ENCODE results near the gene CCNL1. TPM values are rescaled to one million over a fixed set of nuclear protein-coding genes. Genes with fewer than 3 reads are reported as not detected.
"Not testable (repeated sequence)": the region's sequence is repeated elsewhere in the genome, so short reads cannot be mapped to it uniquely, and the experiment has no call there.

The CCNL1 gene
- total RNA-seq, 1 donor from 2014 or later = 116 TPM

DNA sequence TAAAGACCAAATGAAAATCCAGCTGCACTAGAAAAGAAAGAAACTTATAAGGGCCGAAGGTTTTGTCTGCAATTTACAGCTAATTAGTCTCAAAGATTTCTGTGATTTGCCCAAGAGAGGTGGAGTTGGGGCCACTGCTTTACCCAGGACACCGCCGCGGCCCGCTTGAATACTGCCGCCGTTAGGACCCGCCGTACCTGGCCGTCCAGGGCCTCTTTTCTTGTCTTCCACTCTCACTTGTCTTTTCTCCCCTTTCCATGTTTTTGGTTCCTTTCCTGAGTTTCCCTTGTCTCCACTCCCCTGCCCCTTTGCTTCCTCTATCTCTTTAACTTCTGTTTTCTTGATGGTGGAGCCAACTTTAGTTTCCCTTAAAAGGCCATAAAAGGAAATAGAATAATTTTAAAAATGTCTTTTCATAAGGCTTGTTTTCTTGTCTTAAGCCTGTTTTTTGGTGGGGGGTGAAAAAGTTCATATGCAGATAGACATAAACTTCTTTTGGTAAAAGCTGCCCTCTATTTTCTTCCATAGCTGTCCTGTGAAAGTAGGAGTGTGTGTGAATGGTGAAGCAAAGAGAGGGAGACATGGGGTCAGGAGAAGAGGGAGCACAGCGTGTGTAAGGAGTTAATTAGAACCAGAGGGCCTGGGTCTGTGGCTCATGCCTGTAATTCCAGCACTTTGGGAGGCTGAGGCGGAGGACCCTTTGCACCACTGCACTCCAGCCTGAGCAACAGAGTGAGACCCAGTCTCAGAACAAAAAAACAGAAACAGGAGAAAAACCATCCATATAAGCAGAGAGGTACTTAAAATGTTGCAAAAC is 16.0 kb upstream of the CCNL1 start:
- no peak for TF ChIP-seq CTCF (IDR thresholded peaks at IDR 0.05)
- no peak for DNase-seq (ENCODE audit: extremely low spot score, unreplicated experiment)
- peak overlapping the region; percentile 82 for H3K4me3 Mint-ChIP-seq (ENCODE audit: unreplicated experiment)
- peak overlapping the region; percentile 95 for H3K27ac Mint-ChIP-seq (ENCODE audit: unreplicated experiment)
- H3K27me3 Mint-ChIP-seq (ENCODE audit: unreplicated experiment) = peaks cover 4% of the 10 kb centered on the region
- no peaks in the 10 kb centered on the region for H3K9me3 Mint-ChIP-seq (ENCODE audit: unreplicated experiment)
- peaks cover 22% of the 10 kb centered on the region for H3K4me1 Mint-ChIP-seq (ENCODE audit: unreplicated experiment)
- no peaks in the 10 kb centered on the region for H3K36me3 Mint-ChIP-seq (ENCODE audit: unreplicated experiment)

DNA sequence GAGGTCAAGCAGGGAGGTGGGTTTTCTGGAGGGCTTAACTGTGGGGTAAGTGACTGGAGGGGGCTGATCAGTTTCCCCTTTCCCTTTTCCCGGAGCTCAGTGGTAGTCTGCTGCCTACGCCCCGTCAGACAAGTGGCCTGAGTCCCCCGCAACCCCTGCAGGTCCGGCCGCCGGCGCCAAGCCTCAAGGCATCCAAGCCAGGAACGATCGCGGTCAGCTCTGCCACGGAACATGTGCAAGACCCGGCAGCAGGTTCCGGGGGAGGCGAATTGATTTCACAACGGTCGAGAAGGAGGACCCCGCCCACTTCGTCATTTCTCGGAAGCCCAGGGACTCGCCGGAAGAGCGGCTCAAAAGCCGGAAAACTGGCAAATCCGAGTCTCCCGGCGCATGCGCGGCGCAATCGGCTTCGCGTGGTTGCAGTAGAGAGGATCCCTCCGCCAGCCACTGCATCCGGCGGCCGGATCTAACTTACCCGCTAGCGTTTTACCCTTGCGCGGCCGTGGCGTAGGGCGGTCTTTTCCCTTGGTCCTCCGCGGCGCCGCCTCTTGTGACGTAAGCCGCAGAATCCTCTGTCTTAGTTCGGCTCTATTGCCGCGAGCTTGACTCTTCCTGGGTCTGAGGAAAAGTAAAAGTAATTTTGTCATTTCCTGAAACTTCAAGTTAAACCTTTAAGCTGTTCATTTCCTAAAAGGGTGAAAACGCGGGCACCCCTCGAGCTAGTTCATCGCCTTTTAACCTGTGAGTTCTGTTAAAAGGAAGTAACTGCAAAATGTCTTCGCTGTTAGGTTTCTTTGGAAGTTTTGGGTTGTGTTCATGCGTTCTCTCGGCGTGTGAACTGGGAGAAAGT is 14.9 kb upstream of the CCNL1 start:
- Mint-ChIP-seq H3K9me3 (ENCODE audit: unreplicated experiment) (no peaks in the 10 kb centered on the region), H3K4me3 (ENCODE audit: unreplicated experiment) (peak overlapping the region; percentile 82), H3K27me3 (ENCODE audit: unreplicated experiment) (peaks cover 4% of the 10 kb centered on the region), H3K27ac (ENCODE audit: unreplicated experiment) (peak overlapping the region; percentile 95), H3K4me1 (ENCODE audit: unreplicated experiment) (peaks cover 22% of the 10 kb centered on the region), H3K36me3 (ENCODE audit: unreplicated experiment) (no peaks in the 10 kb centered on the region)
- DNase-seq (ENCODE audit: extremely low spot score, unreplicated experiment) = peak; percentile 99
- TF ChIP-seq CTCF (IDR thresholded peaks at IDR 0.05) = no peak

GRCh38 chr3:157174290-157174648 is 14.3 kb upstream of the CCNL1 start:
- no peak for DNase-seq (ENCODE audit: extremely low spot score, unreplicated experiment)
- peaks cover 4% of the 10 kb centered on the region for H3K27me3 Mint-ChIP-seq (ENCODE audit: unreplicated experiment)

GRCh38 chr3:157173343-157173742 is 13.4 kb upstream of the CCNL1 start:
- not testable (repeated sequence) for H3K27ac Mint-ChIP-seq (ENCODE audit: unreplicated experiment); H3K4me3 Mint-ChIP-seq (ENCODE audit: unreplicated experiment); H3K27me3 Mint-ChIP-seq (ENCODE audit: unreplicated experiment)

More at GRCh38 chr3:157174290-157174648, 14.3 kb upstream of the CCNL1 start:
- peak overlapping the region; percentile 82 for H3K4me3 Mint-ChIP-seq (ENCODE audit: unreplicated experiment)
- H3K27ac Mint-ChIP-seq (ENCODE audit: unreplicated experiment) = peak overlapping the region; percentile 95
- peaks cover 22% of the 10 kb centered on the region for H3K4me1 Mint-ChIP-seq (ENCODE audit: unreplicated experiment)
- H3K9me3 Mint-ChIP-seq (ENCODE audit: unreplicated experiment) = no peaks in the 10 kb centered on the region
- TF ChIP-seq CTCF (IDR thresholded peaks at IDR 0.05) = no peak
- no peaks in the 10 kb centered on the region for H3K36me3 Mint-ChIP-seq (ENCODE audit: unreplicated experiment)

DNA sequence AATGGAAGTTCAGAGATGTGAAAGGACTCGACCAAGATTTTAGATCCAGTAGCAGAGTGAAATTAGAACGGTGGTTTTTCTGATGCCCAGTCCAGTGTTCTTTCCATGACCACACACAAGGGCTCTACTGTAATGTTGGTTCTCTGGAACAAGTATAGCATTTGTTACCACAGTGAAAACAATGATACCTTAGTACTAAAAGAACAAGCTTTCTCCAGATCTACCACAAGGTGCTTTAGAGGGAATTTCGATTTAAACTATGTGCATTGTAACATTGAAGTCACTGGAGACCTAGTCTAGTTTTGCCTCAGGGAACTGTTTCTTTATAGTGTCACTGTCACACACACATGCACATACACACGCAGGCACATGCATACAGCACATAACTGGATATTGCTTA is 12.8 kb upstream of the CCNL1 start:
- H3K27me3 Mint-ChIP-seq (ENCODE audit: unreplicated experiment) = peaks cover 4% of the 10 kb centered on the region
- H3K36me3 Mint-ChIP-seq (ENCODE audit: unreplicated experiment) = no peaks in the 10 kb centered on the region
- H3K27ac Mint-ChIP-seq (ENCODE audit: unreplicated experiment) = peak overlapping the region; percentile 32
- DNase-seq (ENCODE audit: extremely low spot score, unreplicated experiment) = no peak
- TF ChIP-seq CTCF (IDR thresholded peaks at IDR 0.05) = no peak
- H3K9me3 Mint-ChIP-seq (ENCODE audit: unreplicated experiment) = no peaks in the 10 kb centered on the region
- H3K4me3 Mint-ChIP-seq (ENCODE audit: unreplicated experiment) = no peak overlapping the region
- peaks cover 22% of the 10 kb centered on the region for H3K4me1 Mint-ChIP-seq (ENCODE audit: unreplicated experiment)

More at GRCh38 chr3:157173343-157173742, 13.4 kb upstream of the CCNL1 start:
- not testable (repeated sequence) for H3K9me3 Mint-ChIP-seq (ENCODE audit: unreplicated experiment); DNase-seq (ENCODE audit: extremely low spot score, unreplicated experiment); H3K36me3 Mint-ChIP-seq (ENCODE audit: unreplicated experiment)
- H3K4me1 Mint-ChIP-seq (ENCODE audit: unreplicated experiment) = peaks cover 22% of the 10 kb centered on the region
